Measurements from ENCODE around the gene METTL15. TPM values are rescaled to one million over a fixed set of nuclear protein-coding genes. Genes with fewer than 3 reads are reported as not detected.

Gene METTL15
- total RNA-seq, 1 donor from 2014 or later, result 29.3 TPM

Small RNA genes within 50 kb of the gene (small RNA-seq; reads per million reads assigned to genes)
- gene AC023206.1 (ENCODE audit: low replicate concordance), result not detected

Other genes with a start within 250 kb of the METTL15 start
- gene KIF18A, start 232 bp upstream of the METTL15 start, total RNA-seq, result 12.9 TPM